HUES64 (cell line): ENCODE data around the gene GDI1.

Source experiments
- H3K27ac ChIP-seq: 2 replicates; pipeline ENCODE4 v1.7.0; 2013; ENCODE audit warnings: low read depth, low read length, inconsistent platforms
- H3K27me3 ChIP-seq: 2 replicates; pipeline ENCODE4 v1.6.1; 2013; ENCODE audit warnings: mild to moderate bottlenecking, low read length; ENCODE audit not compliant: insufficient read depth
- H3K36me3 ChIP-seq: 2 replicates; pipeline ENCODE4 v1.6.1; 2013; ENCODE audit warnings: mild to moderate bottlenecking, low read length; ENCODE audit not compliant: insufficient read depth
- H3K4me1 ChIP-seq: 2 replicates; pipeline ENCODE4 v1.6.1; 2013; ENCODE audit warnings: mild to moderate bottlenecking, low read length, moderate library complexity; ENCODE audit not compliant: insufficient read depth
- H3K4me3 ChIP-seq: 2 replicates; pipeline ENCODE4 v1.5.1; 2013; ENCODE audit warnings: mild to moderate bottlenecking, low read length, moderate library complexity
- H3K9ac ChIP-seq: 2 replicates; pipeline ENCODE4 v1.6.1; 2013; ENCODE audit warnings: mild to moderate bottlenecking, low read depth, low read length
- H3K9me3 ChIP-seq: 2 replicates; pipeline ENCODE4 v1.6.1; 2013; ENCODE audit warnings: low read depth, low read length; ENCODE audit not compliant: insufficient read depth
- WGBS: fragments of 150-250, 120-280 bp; methylation state at CpG from one replicate; pipeline ENCODE4 v1.1.7; 2013; ENCODE audit warnings: missing lambda C conversion rate; 5-methylcytosine and 5-hydroxymethylcytosine counted together

GDI1 gene

DNA sequence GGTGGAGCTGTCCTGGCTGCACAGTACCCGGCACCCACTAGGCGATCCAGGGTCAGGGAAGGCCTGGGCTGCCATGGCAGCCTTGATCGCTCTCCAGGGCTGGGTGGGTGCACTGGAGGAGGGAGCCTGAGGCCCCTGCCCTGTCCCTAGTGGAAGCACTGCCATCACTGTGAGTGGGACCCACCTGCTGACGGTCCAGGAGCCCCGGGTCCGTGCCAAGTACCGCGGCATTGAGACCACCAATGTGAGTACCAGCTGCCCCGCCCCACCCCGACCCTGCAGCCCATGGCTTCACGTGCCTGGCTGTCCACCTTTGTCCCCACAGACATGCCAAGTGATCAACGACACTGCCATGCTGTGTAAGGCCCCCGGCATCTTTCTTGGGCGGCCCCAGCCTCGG is 30.0 kb downstream of the GDI1 start:
- H3K4me3 ChIP-seq, result no peak overlapping the region
- H3K27ac ChIP-seq, result no peak overlapping the region
- peaks cover 53% of the 10 kb centered on the region for H3K36me3 ChIP-seq
- H3K9ac ChIP-seq, result no peak overlapping the region
- no peaks in the 10 kb centered on the region for H3K27me3 ChIP-seq
- 97% methylated on average over 15 of the region's 15 CpGs for WGBS
- no peaks in the 10 kb centered on the region for H3K9me3 ChIP-seq
- no peaks in the 10 kb centered on the region for H3K4me1 ChIP-seq

DNA sequence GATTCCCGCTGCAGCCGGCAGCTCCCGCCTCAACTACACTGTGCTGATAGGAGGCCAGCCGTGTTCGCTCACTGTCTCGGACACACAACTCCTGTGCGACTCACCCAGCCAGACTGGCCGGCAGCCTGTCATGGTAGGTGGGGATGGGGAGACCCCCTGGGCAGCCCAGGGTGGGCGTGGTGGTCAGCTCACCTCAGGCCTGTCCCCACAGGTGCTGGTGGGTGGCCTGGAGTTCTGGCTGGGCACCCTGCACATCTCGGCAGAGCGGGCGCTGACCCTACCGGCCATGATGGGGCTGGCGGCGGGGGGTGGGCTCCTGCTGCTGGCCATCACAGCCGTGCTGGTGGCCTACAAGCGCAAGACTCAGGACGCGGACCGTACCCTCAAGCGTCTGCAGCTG is 30.6 kb downstream of the GDI1 start:
- WGBS, result 97% methylated on average over 21 of the region's 21 CpGs
- Histone ChIP-seq H3K9me3 (no peaks in the 10 kb centered on the region), H3K4me3 (no peak overlapping the region), H3K9ac (no peak overlapping the region), H3K4me1 (no peaks in the 10 kb centered on the region), H3K36me3 (peaks cover 48% of the 10 kb centered on the region), H3K27me3 (no peaks in the 10 kb centered on the region), H3K27ac (no peak overlapping the region)

DNA sequence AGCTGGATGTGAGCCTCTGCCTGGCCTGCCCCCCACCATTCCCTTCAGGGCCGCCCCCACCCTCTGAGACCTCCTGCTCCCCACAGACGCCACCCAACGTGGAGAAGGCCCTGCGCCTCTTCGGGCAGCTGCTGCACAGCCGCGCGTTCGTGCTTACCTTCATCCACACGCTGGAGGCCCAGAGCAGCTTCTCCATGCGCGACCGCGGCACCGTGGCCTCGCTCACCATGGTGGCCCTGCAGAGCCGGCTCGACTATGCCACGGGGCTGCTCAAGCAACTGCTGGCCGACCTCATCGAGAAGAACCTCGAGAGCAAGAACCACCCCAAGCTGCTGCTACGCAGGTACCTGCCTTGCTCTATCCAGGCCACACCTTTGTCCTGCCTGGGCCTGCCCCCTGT is 31.3 kb downstream of the GDI1 start:
- WGBS, result 97% methylated on average over 23 of the region's 23 CpGs
- H3K27ac ChIP-seq, result no peak overlapping the region
- H3K4me1 ChIP-seq, result no peaks in the 10 kb centered on the region
- H3K4me3 ChIP-seq, result no peak overlapping the region
- no peaks in the 10 kb centered on the region for H3K9me3 ChIP-seq
- H3K27me3 ChIP-seq, result no peaks in the 10 kb centered on the region
- H3K36me3 ChIP-seq, result peaks cover 42% of the 10 kb centered on the region
- no peak overlapping the region for H3K9ac ChIP-seq

DNA sequence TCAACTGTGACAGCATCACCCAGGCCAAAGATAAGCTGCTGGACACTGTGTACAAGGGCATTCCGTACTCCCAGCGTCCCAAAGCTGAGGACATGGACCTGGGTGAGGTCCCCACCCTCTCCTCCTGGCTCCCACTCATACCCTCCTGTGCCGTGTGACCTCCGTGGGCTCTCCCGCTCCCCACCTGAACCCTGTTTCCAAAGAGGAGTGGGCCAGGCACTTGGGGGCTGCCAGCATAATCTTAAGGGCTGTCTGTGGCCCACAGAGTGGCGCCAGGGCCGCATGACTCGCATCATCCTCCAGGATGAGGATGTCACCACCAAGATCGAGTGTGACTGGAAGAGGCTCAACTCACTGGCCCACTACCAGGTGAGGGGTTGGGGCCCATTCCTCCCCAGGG is 32.2 kb downstream of the GDI1 start:
- Histone ChIP-seq H3K4me3 (no peak overlapping the region), H3K27me3 (no peaks in the 10 kb centered on the region), H3K9ac (no peak overlapping the region), H3K27ac (no peak overlapping the region), H3K36me3 (peaks cover 38% of the 10 kb centered on the region), H3K4me1 (no peaks in the 10 kb centered on the region), H3K9me3 (no peaks in the 10 kb centered on the region)
- WGBS, result 90% methylated on average over 9 of the region's 9 CpGs

GRCh38 chrX:154469880-154470279 is 32.9 kb downstream of the GDI1 start:
- Histone ChIP-seq H3K9me3 (no peaks in the 10 kb centered on the region), H3K4me3 (no peak overlapping the region), H3K9ac (no peak overlapping the region), H3K27me3 (no peaks in the 10 kb centered on the region), H3K27ac (no peak overlapping the region), H3K36me3 (peaks cover 34% of the 10 kb centered on the region), H3K4me1 (no peaks in the 10 kb centered on the region)
- 99% methylated on average over 18 of the region's 18 CpGs for WGBS

- Histone ChIP-seq H3K9ac (no peak overlapping the region), H3K27me3 (no peaks in the 10 kb centered on the region), H3K4me1 (no peaks in the 10 kb centered on the region), H3K4me3 (no peak overlapping the region), H3K27ac (no peak overlapping the region), H3K36me3 (peaks cover 34% of the 10 kb centered on the region), H3K9me3 (no peaks in the 10 kb centered on the region)
- WGBS, result 97% methylated on average over 14 of the region's 14 CpGs
Measured at GRCh38 chrX:154470434-154470833, 33.5 kb downstream of the GDI1 start.

- H3K9ac ChIP-seq, result no peak overlapping the region
- peaks cover 32% of the 10 kb centered on the region for H3K36me3 ChIP-seq
- H3K4me3 ChIP-seq, result no peak overlapping the region
- H3K9me3 ChIP-seq, result no peaks in the 10 kb centered on the region
- H3K4me1 ChIP-seq, result no peaks in the 10 kb centered on the region
- H3K27me3 ChIP-seq, result no peaks in the 10 kb centered on the region
- H3K27ac ChIP-seq, result no peak overlapping the region
- 91% methylated on average over 23 of the region's 23 CpGs for WGBS
Measured at GRCh38 chrX:154470914-154471568, 34.1 kb downstream of the GDI1 start.

- H3K4me3 ChIP-seq, result no peak overlapping the region
- H3K9ac ChIP-seq, result no peak overlapping the region
- no peaks in the 10 kb centered on the region for H3K4me1 ChIP-seq
- H3K27me3 ChIP-seq, result no peaks in the 10 kb centered on the region
- H3K36me3 ChIP-seq, result peaks cover 29% of the 10 kb centered on the region
- WGBS, result 92% methylated on average over 23 of the region's 23 CpGs
- H3K9me3 ChIP-seq, result no peaks in the 10 kb centered on the region
- no peak overlapping the region for H3K27ac ChIP-seq
Measured at GRCh38 chrX:154471839-154472684, 35.1 kb downstream of the GDI1 start.

GRCh38 chrX:154472685-154473632 is 36.0 kb downstream of the GDI1 start:
- H3K27me3 ChIP-seq, result no peaks in the 10 kb centered on the region
- 91% methylated on average over 26 of the region's 28 CpGs for WGBS

DNA sequence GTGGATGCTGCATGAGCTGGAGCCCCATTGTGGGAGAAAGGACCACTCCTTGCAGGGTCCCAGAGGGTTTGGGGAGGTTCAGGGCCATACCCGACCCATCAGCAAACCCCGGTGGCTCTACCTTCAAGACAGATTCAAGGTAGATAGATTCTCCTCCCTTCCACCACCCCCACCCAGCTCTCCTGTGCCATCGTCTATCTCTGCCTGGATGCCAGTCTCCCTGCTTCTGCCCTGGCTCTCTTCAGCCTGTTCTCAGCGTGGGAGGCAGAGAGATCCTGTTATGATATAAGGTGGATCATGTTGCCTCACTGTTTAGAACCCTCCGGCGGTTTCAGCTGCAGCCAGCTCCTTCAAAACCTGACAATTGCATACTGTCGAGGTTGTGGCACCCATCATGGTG is 36.7 kb downstream of the GDI1 start:
- WGBS, result 95% methylated on average over 7 of the region's 7 CpGs
- no peaks in the 10 kb centered on the region for H3K9me3 ChIP-seq
- peaks cover 24% of the 10 kb centered on the region for H3K36me3 ChIP-seq
- no peak overlapping the region for H3K27ac ChIP-seq
- H3K4me1 ChIP-seq, result no peaks in the 10 kb centered on the region
- H3K4me3 ChIP-seq, result no peak overlapping the region
- no peaks in the 10 kb centered on the region for H3K27me3 ChIP-seq
- H3K9ac ChIP-seq, result no peak overlapping the region

More at GRCh38 chrX:154472685-154473632, 36.0 kb downstream of the GDI1 start:
- H3K9me3 ChIP-seq, result no peaks in the 10 kb centered on the region
- H3K9ac ChIP-seq, result no peak overlapping the region
- no peak overlapping the region for H3K27ac ChIP-seq
- H3K36me3 ChIP-seq, result peaks cover 29% of the 10 kb centered on the region
- H3K4me3 ChIP-seq, result no peak overlapping the region
- no peaks in the 10 kb centered on the region for H3K4me1 ChIP-seq

DNA sequence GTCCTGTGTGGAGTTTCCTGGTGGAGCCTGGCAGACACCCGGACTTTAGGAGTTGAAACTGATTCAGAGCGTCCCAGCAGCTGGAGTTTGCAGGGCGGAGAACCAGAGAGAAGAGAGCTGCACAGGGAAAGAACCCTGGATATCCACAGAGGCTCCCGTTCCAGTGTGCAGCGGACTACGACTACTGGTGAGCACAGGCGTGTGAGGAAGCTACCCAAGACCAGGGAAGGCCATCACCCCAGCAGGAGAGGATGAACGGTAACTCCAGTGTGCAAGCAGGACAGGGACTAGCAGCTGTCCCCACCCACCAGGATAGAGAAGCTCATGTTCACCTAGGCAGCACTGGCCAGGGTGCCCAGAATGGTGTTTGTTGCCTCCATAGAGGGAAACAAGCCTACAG is 39.9 kb downstream of the GDI1 start:
- no peak overlapping the region for H3K4me3 ChIP-seq
- H3K4me1 ChIP-seq, result no peaks in the 10 kb centered on the region
- 95% methylated on average over 8 of the region's 8 CpGs for WGBS
- H3K9me3 ChIP-seq, result no peaks in the 10 kb centered on the region
- H3K9ac ChIP-seq, result no peak overlapping the region
- no peaks in the 10 kb centered on the region for H3K27me3 ChIP-seq
- no peak overlapping the region for H3K27ac ChIP-seq
- H3K36me3 ChIP-seq, result no peaks in the 10 kb centered on the region; the same call in 1 of the 2 replicates
